ENCODE data around the gene PRPF39. TPM values are rescaled to one million over a fixed set of nuclear protein-coding genes. Genes with fewer than 3 reads are reported as not detected.

The PRPF39 gene
- total RNA-seq, 5 donors from 2014 or later (not counting 1 experiment from before 2014, with no cell fraction given): 54.4 to 62.5 (median 56.9) TPM

GRCh38 chr14:45104561-45104960, 20.6 kb downstream of the PRPF39 start:
- WGBS (ENCODE audit: insufficient coverage): no CpG with 5 or more reads among the region's 1 CpG
- ChIA-PET CTCF (interaction anchor here in 1 of 2 donors (0.6 to 1.0 kb wide), 2 partner anchors 10 to 65 kb away, joined by 4 to 5 read pairs; no protein-coding TSS in a partner anchor), POLR2A (interaction anchor here in 1 of 2 donors (0.5 kb wide), 1 partner anchor 129 kb away, joined by 5 read pairs; no protein-coding TSS in a partner anchor)
- H3K36me3 ChIP-seq (ENCODE audit: control insufficient read depth in 2 of 2, extremely low read depth in 1 of 2, insufficient read depth in 1 of 2, low read length in 1 of 2): peaks cover 0 to 46% of the 10 kb centered on the region in 2 donors
- H3K4me3 ChIP-seq (ENCODE audit: control insufficient read depth in 1 of 2, extremely low read depth in 1 of 2, low read length in 1 of 2): no peak overlapping the region
- DNase-seq (no peak), ATAC-seq (replicated peaks in 1 of 4) (no peak)
- no peak overlapping the region for H3K27ac ChIP-seq (ENCODE audit: low read length)
- Mint-ChIP-seq H3K4me3 (no peak overlapping the region), H3K27ac (no peak overlapping the region), H3K27me3 (no peaks in the 10 kb centered on the region), H3K9me3 (no peaks in the 10 kb centered on the region), H3K36me3 (peaks cover 43% of the 10 kb centered on the region), H3K4me1 (peaks cover 0 to 5% (median 2%) of the 10 kb centered on the region in 3 donors)
- no peaks in the 10 kb centered on the region for H3K27me3 ChIP-seq (replicated peaks in 1 of 2; ENCODE audit: control insufficient read depth in 2 of 2, extremely low read depth in 1 of 2, insufficient read depth in 2 of 2, low read length in 1 of 2)
- H3K4me1 ChIP-seq (ENCODE audit: control insufficient read depth in 1 of 2, extremely low read depth in 1 of 2, insufficient read depth in 2 of 2, low read length in 2 of 2): no peaks in the 10 kb centered on the region
- no peaks in the 10 kb centered on the region for H3K9me3 ChIP-seq

- no peaks in the 10 kb centered on the region for H3K9me3 ChIP-seq
- POLR2A ChIA-PET: interaction anchor here (0.6 to 1.1 kb wide), 3 partner anchors 16 to 1554 kb away, joined by 3 to 5 read pairs (median 3); no protein-coding TSS in a partner anchor
- no peaks in the 10 kb centered on the region for H3K4me1 ChIP-seq (ENCODE audit: control insufficient read depth in 1 of 2, extremely low read depth in 1 of 2, insufficient read depth in 2 of 2, low read length in 2 of 2)
- ATAC-seq (replicated peaks in 1 of 4) (no peak), DNase-seq (no peak)
- H3K9me3 Mint-ChIP-seq: no peaks in the 10 kb centered on the region
- H3K4me3 Mint-ChIP-seq: no peak overlapping the region
- no peak overlapping the region for H3K4me3 ChIP-seq (ENCODE audit: control insufficient read depth in 1 of 2, extremely low read depth in 1 of 2, low read length in 1 of 2)
- CTCF ChIA-PET: no interaction called here
- 85% methylated on average over 4 of the region's 6 CpGs for WGBS (ENCODE audit: insufficient coverage)
- H3K4me1 Mint-ChIP-seq: peaks cover 7 to 13% (median 8%) of the 10 kb centered on the region in 3 donors
- H3K27me3 ChIP-seq (replicated peaks in 1 of 2; ENCODE audit: control insufficient read depth in 2 of 2, extremely low read depth in 1 of 2, insufficient read depth in 2 of 2, low read length in 1 of 2): no peaks in the 10 kb centered on the region
- H3K36me3 Mint-ChIP-seq: peaks cover 42% of the 10 kb centered on the region
- peaks cover 0 to 64% of the 10 kb centered on the region in 2 donors for H3K36me3 ChIP-seq (ENCODE audit: control insufficient read depth in 2 of 2, extremely low read depth in 1 of 2, insufficient read depth in 1 of 2, low read length in 1 of 2)
- H3K27ac Mint-ChIP-seq: peak overlapping the region; percentile 54 to 75
- H3K27ac ChIP-seq (ENCODE audit: low read length): no peak overlapping the region
- H3K27me3 Mint-ChIP-seq: no peaks in the 10 kb centered on the region
Measured at GRCh38 chr14:45112896-45113781, 29.2 kb downstream of the PRPF39 start.

GRCh38 chr14:45114327-45114726, 30.4 kb downstream of the PRPF39 start:
- peaks cover 0 to 72% of the 10 kb centered on the region in 2 donors for H3K36me3 ChIP-seq (ENCODE audit: control insufficient read depth in 2 of 2, extremely low read depth in 1 of 2, insufficient read depth in 1 of 2, low read length in 1 of 2)
- WGBS (ENCODE audit: insufficient coverage): no CpG with 5 or more reads among the region's 3 CpGs
- DNase-seq: no peak
- Mint-ChIP-seq H3K27me3 (no peaks in the 10 kb centered on the region), H3K27ac (peak overlapping the region; percentile 39 to 79), H3K4me1 (peaks cover 7 to 13% (median 8%) of the 10 kb centered on the region in 3 donors), H3K4me3 (no peak overlapping the region), H3K9me3 (no peaks in the 10 kb centered on the region), H3K36me3 (peaks cover 46% of the 10 kb centered on the region)
- CTCF ChIA-PET: interaction anchor here in 1 of 2 donors (0.9 kb wide), 1 partner anchor 25 kb away, joined by 3 read pairs; no protein-coding TSS in a partner anchor
- H3K4me1 ChIP-seq (ENCODE audit: control insufficient read depth in 1 of 2, extremely low read depth in 1 of 2, insufficient read depth in 2 of 2, low read length in 2 of 2): no peaks in the 10 kb centered on the region
- no peak for ATAC-seq (replicated peaks in 1 of 4)
- no peak overlapping the region for H3K27ac ChIP-seq (ENCODE audit: low read length)
- no peaks in the 10 kb centered on the region for H3K27me3 ChIP-seq (replicated peaks in 1 of 2; ENCODE audit: control insufficient read depth in 2 of 2, extremely low read depth in 1 of 2, insufficient read depth in 2 of 2, low read length in 1 of 2)
- H3K4me3 ChIP-seq (ENCODE audit: control insufficient read depth in 1 of 2, extremely low read depth in 1 of 2, low read length in 1 of 2): no peak overlapping the region
- no peaks in the 10 kb centered on the region for H3K9me3 ChIP-seq
- POLR2A ChIA-PET: interaction anchor here in 1 of 2 donors (0.5 to 1.1 kb wide), 2 partner anchors 14 to 171 kb away, joined by 3 read pairs; no protein-coding TSS in a partner anchor

GRCh38 chr14:45118594-45118993, 34.7 kb downstream of the PRPF39 start:
- DNase-seq (no peak), ATAC-seq (replicated peaks in 1 of 4) (no peak)
- Histone ChIP-seq H3K9me3 (no peaks in the 10 kb centered on the region), H3K27me3 (replicated peaks in 1 of 2; ENCODE audit: control insufficient read depth in 2 of 2, extremely low read depth in 1 of 2, insufficient read depth in 2 of 2, low read length in 1 of 2) (no peaks in the 10 kb centered on the region), H3K36me3 (ENCODE audit: control insufficient read depth in 2 of 2, extremely low read depth in 1 of 2, insufficient read depth in 1 of 2, low read length in 1 of 2) (peaks cover 0 to 77% of the 10 kb centered on the region in 2 donors), H3K4me3 (ENCODE audit: control insufficient read depth in 1 of 2, extremely low read depth in 1 of 2, low read length in 1 of 2) (no peak overlapping the region), H3K27ac (ENCODE audit: low read length) (no peak overlapping the region), H3K4me1 (ENCODE audit: control insufficient read depth in 1 of 2, extremely low read depth in 1 of 2, insufficient read depth in 2 of 2, low read length in 2 of 2) (no peaks in the 10 kb centered on the region)
- POLR2A ChIA-PET: no interaction called here
- no peaks in the 10 kb centered on the region for H3K27me3 Mint-ChIP-seq
- peaks cover 48% of the 10 kb centered on the region for H3K36me3 Mint-ChIP-seq
- 100% methylated on average over 1 of the region's 6 CpGs for WGBS (ENCODE audit: insufficient coverage)
- H3K4me1 Mint-ChIP-seq: peaks cover 3 to 5% (median 4%) of the 10 kb centered on the region in 3 donors
- no peak overlapping the region for H3K4me3 Mint-ChIP-seq
- H3K9me3 Mint-ChIP-seq: no peaks in the 10 kb centered on the region
- CTCF ChIA-PET: no interaction called here
- H3K27ac Mint-ChIP-seq: no peak overlapping the region

- no peak overlapping the region for H3K4me3 ChIP-seq (ENCODE audit: control insufficient read depth in 1 of 2, extremely low read depth in 1 of 2, low read length in 1 of 2)
- DNase-seq (no peak), ATAC-seq (replicated peaks in 1 of 4) (no peak)
- no CpG with 5 or more reads among the region's 1 CpG for WGBS (ENCODE audit: insufficient coverage)
- Mint-ChIP-seq H3K27ac (no peak overlapping the region), H3K27me3 (no peaks in the 10 kb centered on the region), H3K4me3 (no peak overlapping the region), H3K4me1 (no peaks in the 10 kb centered on the region), H3K9me3 (no peaks in the 10 kb centered on the region), H3K36me3 (peaks cover 48% of the 10 kb centered on the region)
- H3K27ac ChIP-seq (ENCODE audit: low read length): no peak overlapping the region
- no peaks in the 10 kb centered on the region for H3K4me1 ChIP-seq (ENCODE audit: control insufficient read depth in 1 of 2, extremely low read depth in 1 of 2, insufficient read depth in 2 of 2, low read length in 2 of 2)
- H3K9me3 ChIP-seq: no peaks in the 10 kb centered on the region
- ChIA-PET POLR2A (no interaction called here), CTCF (no interaction called here)
- peaks cover 0 to 70% of the 10 kb centered on the region in 2 donors for H3K36me3 ChIP-seq (ENCODE audit: control insufficient read depth in 2 of 2, extremely low read depth in 1 of 2, insufficient read depth in 1 of 2, low read length in 1 of 2)
- no peaks in the 10 kb centered on the region for H3K27me3 ChIP-seq (replicated peaks in 1 of 2; ENCODE audit: control insufficient read depth in 2 of 2, extremely low read depth in 1 of 2, insufficient read depth in 2 of 2, low read length in 1 of 2)
Measured at GRCh38 chr14:45120096-45120495, 36.2 kb downstream of the PRPF39 start.

GRCh38 chr14:45123271-45123670, 39.4 kb downstream of the PRPF39 start:
- peaks cover 43% of the 10 kb centered on the region for H3K36me3 Mint-ChIP-seq
- 100% methylated on average over 2 of the region's 3 CpGs for WGBS (ENCODE audit: insufficient coverage)

More at GRCh38 chr14:45123271-45123670, 39.4 kb downstream of the PRPF39 start:
- Mint-ChIP-seq H3K27me3 (no peaks in the 10 kb centered on the region), H3K4me1 (peaks cover 4 to 9% (median 5%) of the 10 kb centered on the region in 3 donors), H3K27ac (no peak overlapping the region), H3K9me3 (no peaks in the 10 kb centered on the region), H3K4me3 (no peak overlapping the region)
- Histone ChIP-seq H3K4me3 (ENCODE audit: control insufficient read depth in 1 of 2, extremely low read depth in 1 of 2, low read length in 1 of 2) (no peak overlapping the region), H3K4me1 (ENCODE audit: control insufficient read depth in 1 of 2, extremely low read depth in 1 of 2, insufficient read depth in 2 of 2, low read length in 2 of 2) (no peaks in the 10 kb centered on the region), H3K27me3 (replicated peaks in 1 of 2; ENCODE audit: control insufficient read depth in 2 of 2, extremely low read depth in 1 of 2, insufficient read depth in 2 of 2, low read length in 1 of 2) (no peaks in the 10 kb centered on the region), H3K9me3 (no peaks in the 10 kb centered on the region), H3K36me3 (ENCODE audit: control insufficient read depth in 2 of 2, extremely low read depth in 1 of 2, insufficient read depth in 1 of 2, low read length in 1 of 2) (peaks cover 0 to 49% of the 10 kb centered on the region in 2 donors), H3K27ac (ENCODE audit: low read length) (no peak overlapping the region)
- ATAC-seq (replicated peaks in 1 of 4) (no peak), DNase-seq (no peak)
- CTCF ChIA-PET: interaction anchor here (0.6 to 1.1 kb wide), 3 partner anchors 11 to 159 kb away, joined by 3 to 4 read pairs (median 3); partner anchors contain the start of gene FKBP3 (in 1 of the 2)
- POLR2A ChIA-PET: interaction anchor here (0.7 kb wide), 2 partner anchors 14 to 127 kb away, joined by 3 to 4 read pairs; no protein-coding TSS in a partner anchor
